Erythroblast (primary cell): ENCODE measurements around the gene BAD.
A peak's percentile ranks its signal among the peaks of the same experiment; 100 is the strongest.

Source experiments
- DNase-seq, 2 experiments: peaks; one replicate each; lab custom pipeline; 2025; lab: John Stamatoyannopoulos, UW
- GATA1 ChIP-seq: IDR thresholded peaks from 2 replicates; pipeline ENCODE4 v1.6.1; 2011; ENCODE audit warnings: low read depth, mild to moderate bottlenecking, control low read depth, low read length, moderate library complexity
- POLR2A ChIP-seq: IDR thresholded peaks from 2 replicates; pipeline ENCODE4 v1.6.1; 2011; ENCODE audit warnings: mild to moderate bottlenecking, low read length

Gene BAD

DNA sequence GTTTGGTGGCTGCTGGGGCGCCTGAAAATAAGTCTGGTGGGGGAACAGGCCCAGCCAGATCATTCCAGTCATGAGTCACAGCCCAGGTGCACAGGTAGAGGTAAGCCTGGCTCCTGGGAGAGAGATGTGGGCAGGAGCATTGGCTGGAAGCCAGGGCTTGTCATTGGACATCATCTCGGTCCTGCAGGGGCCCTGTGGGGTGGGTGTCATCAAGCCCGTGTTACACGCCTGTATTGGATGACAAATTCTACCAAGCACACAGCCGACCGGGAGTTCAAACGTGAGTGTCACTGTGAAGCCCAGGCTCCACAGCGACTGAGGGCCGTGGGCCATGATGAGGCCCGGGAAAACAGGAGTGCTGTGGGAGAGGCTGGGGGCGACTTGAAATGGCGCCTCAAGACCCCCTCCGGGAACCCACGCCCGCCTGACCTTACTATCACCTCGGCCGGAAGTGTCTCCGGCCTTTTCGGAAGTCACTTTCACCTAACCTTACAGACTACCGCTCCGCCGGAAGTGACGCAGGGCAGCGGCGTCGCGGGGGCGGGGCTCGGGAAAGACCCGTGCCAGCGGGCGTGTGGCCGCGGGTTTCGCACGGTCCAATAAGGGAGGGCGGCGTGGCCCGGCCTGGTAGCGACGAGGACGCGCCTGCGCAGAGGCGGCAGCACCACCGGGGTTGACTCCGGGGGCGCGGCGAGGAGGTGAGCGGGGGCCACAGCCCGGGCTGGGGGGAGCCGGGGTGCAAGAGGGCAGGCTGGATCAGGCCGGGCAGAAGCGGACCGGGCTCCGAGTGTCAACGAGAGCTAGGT, 43.8 kb downstream of the BAD start, which contains the start of gene FKBP2:
FKBP2 (plus strand) TSS at position 661 of the 806 bp plus-strand sequence. CDS start 1,293 bp downstream, outside the sequence.
- DNase-seq, result peak; percentile 99
- TF ChIP-seq POLR2A (peak; percentile 96), GATA1 (no peak)

DNA sequence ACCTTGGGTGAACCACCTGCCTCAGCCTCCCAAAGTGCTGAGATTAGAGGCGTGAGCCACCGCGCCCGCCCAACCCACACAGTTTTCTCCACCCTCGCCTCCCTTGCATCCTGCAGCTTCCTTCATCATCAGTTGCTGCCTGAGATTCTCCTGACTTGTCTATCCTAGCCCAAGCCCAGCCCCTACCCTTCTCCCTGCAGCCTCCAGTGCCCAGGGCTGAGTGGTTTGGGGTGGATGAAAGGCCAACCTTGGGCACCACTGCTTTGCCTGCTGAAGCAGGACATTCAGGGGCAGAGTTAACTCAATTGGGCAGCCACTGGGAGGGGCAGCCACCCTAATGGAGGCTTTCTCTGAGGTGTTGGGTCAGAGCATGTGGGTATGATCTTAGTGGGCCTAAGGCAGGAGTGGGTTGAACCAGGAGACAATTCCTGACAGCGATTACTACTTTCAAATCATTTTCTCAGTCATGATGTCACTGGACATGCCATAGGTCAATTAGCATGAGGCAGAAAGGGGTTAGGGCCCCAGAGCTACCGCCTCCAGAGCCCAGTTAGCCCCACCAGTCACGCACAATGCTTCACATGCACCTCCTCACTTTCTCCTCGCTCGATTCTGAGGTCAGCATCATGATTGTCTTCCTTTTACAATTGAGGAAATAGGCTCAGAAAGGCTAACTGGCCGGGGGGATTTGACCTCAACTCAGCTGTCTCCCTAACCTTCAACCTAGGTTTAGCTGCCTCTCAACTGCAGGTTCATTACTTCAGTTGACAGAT, 44.6 kb downstream of the BAD start:
- TF ChIP-seq POLR2A (no peak), GATA1 (no peak)
- DNase-seq, result peak in 1 of 2 experiments; percentile 52

- DNase-seq, result no peak
- TF ChIP-seq GATA1 (no peak), POLR2A (no peak)
Measured at GRCh38 chr11:64238999-64239398, 45.5 kb downstream of the BAD start.

DNA sequence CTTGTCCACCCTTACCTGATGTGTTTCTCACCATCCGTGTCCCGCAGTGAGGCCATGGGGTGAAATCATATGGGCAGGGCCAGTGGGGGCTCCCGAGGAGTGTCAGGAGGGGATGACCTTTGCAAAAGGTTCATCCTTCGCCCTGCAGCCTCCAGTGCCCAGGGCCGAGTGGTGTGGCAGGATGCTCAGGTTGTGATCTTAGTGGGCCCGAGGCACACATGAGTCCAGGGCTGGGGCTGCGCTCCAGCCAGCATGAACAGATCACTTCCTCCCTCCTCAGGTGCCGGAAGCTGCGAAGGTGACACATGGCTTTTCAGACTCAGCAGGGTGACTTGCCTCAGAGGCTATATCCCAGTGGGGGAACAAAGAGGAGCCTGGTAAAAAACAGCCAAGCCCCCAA, 46.4 kb downstream of the BAD start:
- TF ChIP-seq POLR2A (no peak), GATA1 (no peak)
- DNase-seq, result no peak

DNA sequence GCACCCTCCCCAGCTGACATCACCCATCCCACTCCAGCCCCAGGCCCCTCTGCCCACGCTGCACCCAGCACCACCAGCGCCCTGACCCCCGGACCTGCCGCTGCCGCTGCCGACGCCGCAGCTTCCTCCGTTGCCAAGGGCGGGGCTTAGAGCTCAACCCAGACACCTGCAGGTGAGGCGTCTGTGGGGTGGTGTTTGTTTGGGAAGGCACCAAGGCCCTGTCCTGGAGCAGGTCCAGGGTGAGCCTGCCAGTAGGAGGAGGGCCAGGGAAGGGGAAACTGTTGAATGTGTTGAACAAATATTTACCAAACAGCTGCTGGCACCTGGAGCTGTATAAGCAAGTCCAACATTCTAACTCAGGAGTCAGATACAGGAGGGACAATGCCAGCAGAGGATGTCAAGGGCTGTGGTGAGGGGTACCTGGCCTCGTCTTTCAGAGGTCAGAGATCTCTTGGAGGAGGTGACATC, 46.9 kb downstream of the BAD start:
- TF ChIP-seq POLR2A, result no peak
- TF ChIP-seq GATA1, result no peak

DNA sequence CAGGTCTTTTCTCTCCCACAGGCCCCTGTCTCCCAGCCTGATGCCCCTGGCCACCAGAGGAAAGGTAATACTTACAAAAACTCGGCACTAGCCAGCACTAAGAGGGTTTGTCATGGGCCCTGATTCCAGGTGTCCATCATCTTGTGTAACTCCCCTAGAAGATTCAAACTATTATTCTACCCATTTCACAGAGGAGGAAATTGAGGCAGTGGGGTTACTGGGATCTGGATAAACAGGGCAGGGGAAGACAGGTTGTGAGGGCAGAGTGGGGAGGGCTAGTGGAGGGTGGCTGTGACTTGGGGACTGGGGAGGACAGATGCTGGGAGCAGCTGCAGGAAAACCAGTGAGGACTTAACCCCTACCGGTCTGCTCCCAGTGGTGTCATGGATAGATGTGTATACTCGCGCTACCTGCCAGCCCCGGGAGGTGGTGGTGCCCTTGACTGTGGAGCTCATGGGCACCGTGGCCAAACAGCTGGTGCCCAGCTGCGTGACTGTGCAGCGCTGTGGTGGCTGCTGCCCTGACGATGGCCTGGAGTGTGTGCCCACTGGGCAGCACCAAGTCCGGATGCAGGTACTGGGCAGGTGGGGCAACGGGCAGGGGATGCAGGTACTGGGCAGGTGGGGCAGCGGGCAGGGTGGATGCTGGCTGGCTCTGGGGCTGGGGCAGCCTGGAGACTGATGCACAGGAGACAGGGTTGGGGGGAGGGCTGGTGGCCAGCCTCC, 48.9 kb downstream of the BAD start:
- DNase-seq, result no peak
- no peak for TF ChIP-seq POLR2A
- no peak for TF ChIP-seq GATA1

More for the DNA sequence above, 46.9 kb downstream of the BAD start:
- no peak for DNase-seq

DNA sequence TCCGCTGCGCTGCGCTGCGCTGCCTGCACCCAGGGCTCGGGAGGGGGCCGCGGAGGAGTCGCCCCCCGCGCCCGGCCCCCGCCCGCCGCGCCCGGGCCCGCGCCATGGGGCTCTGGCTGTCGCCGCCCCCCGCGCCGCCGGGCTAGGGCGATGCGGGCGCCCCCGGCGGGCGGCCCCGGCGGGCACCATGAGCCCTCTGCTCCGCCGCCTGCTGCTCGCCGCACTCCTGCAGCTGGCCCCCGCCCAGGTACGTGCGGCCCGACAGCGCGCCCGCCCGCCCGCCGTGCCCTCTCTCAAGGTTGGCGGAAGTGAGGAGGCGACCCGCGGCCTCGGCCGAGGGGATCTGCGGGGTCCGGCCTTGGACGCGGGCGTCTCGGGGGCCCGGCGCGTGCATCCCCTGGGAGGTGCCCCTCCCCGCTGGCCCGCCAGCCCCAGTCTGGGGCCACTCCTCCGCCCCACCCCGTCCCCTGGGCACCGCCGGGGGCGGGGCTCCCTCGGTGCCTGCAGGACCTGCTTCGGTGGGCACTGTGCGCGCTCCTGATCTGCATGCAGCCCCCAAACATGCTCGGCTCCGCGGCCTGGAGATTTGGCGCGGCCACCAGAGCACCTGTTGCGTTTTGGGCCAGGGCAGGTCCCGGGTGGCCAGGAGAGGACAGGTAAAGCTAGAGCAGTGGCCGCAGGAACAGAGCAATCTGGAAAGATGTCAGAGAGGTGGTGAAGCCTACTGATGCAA, 49.7 kb downstream of the BAD start:
- TF ChIP-seq GATA1 (no peak), POLR2A (no peak)
- DNase-seq, result peak; percentile 65 to 72

DNA sequence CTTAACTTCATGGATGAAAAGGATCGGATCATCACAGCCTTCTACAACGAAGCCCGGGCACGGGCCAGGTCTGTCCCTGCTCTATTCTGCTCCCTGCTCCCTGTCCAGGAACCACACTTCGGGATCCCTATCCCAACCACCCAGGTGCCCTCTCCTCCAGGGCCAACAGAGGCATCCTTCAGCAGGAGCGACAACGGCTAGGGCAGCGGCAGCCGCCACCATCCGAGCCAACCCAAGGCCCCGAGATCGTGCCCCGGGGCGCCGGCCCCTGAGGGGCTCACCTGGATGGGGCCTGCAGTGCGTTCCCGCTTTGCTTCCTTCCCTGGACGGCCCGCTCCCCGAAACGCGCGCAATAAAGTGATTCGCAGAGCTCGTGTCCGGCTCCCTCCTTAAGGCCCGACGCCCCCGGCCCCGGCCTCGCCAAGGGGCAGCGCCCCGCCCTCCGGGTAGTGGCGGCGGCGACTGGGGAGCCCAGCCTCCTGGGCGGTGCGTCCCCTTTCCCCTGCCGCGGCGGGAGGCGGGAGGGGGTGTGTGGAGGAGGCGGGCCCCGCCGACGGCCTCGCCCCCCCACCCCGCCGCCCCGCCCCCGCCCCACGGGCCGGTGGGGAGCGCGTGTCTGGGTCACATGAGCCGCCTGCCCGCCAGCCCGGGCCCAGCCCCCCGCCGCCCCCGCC, 50.4 kb downstream of the BAD start, which contains the start of gene VEGFB:
VEGFB (plus strand) TSS at position 672 of the 674 bp plus-strand sequence. CDS start 250 bp downstream, outside the sequence.
- TF ChIP-seq POLR2A, result no peak
- TF ChIP-seq GATA1, result no peak
- peak; percentile 72 to 75 for DNase-seq

DNA sequence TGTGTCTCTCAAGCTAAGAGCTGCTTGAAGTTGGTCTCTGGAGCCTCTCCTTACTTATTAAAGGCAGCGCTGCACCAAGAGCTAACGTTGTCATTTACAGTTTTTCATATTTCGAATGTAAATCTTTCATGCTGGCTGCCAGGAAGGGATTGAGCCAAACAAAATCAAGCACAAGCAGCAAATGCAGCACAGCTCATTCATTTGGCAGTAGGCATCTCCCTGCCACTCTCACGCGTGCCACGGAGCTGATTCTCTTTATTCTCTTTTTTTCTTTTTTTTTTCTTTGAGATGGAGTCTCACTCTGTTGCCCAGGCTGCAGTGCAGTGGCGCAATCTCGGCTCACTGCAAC, 51.5 kb downstream of the BAD start:
- TF ChIP-seq GATA1 (no peak), POLR2A (no peak)
- DNase-seq, result no peak

DNA sequence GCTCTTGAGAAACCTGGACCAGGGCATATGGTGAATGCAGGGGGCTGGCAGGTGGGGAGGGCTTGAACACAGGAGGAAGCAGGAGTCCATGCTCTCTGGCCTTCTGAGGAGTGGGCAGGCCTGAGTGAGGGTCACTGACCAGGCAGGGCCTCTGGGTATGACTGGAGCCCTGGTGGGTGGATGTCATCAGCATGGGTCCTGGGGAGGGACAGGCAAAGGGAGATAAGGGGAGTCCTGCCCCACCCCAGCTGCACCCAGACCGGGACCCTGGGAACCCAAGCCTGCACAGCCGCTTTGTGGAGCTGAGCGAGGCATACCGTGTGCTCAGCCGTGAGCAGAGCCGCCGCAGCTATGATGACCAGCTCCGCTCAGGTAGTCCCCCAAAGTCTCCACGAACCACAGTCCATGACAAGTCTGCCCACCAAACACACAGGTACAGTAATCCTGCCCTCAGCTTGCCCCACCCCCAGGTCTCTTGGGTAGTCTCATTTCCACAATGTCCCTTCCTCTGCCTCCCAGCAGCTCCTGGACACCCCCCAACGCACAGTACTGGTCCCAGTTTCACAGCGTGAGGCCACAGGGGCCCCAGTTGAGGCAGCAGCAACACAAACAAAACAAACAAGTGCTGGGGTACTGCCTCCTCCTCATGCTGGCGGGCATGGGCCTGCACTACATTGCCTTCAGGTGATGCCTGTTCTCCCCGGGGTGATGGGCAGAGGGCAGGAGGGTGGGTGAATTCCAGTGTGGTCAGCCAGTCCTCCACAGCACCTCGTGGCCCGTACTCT, 52.1 kb downstream of the BAD start:
- TF ChIP-seq GATA1 (no peak), POLR2A (no peak)
- DNase-seq, result peak; percentile 65 to 67

GRCh38 chr11:64231546-64231945, 52.9 kb downstream of the BAD start:
- TF ChIP-seq POLR2A, result no peak
- TF ChIP-seq GATA1, result no peak
- peak; percentile 52 to 67 for DNase-seq
